Activated CD8-positive, alpha-beta T cell treated with anti-CD3 and anti-CD28 coated beads for 36 hours (primary cell): ENCODE data around the gene SULT1C3. TPM values are rescaled to one million over a fixed set of nuclear protein-coding genes. Genes with fewer than 3 reads are reported as not detected.

ENCODE experiments used
- ATAC-seq: fragments of 200-7000 bp; cut with Tn5 transposase; one replicate; pipeline ENCODE4 v1.10.0; 2021; ENCODE audit warnings: mild to moderate bottlenecking, moderate library complexity
- CTCF ChIA-PET: fragments of 350-600 bp; sonication (Branson Sonifier 250); formaldehyde crosslinking; loops from one replicate; lab custom pipeline; 2021; ENCODE audit warnings: antibody characterized with exemption; lab: Charles Lee
- POLR2A ChIA-PET: fragments of 350-600 bp; sonication (Branson Sonifier 250); formaldehyde crosslinking; loops from one replicate; lab custom pipeline; 2021; ENCODE audit warnings: antibody characterized with exemption; lab: Charles Lee
- DNase-seq: peaks from one replicate; pipeline ENCODE4 v3.0.0-alpha.2; 2020
- H3K27ac Mint-ChIP-seq: one replicate; pipeline ENCODE4 v1.8.0; 2021; ENCODE audit warnings: mild to moderate bottlenecking, mixed read lengths
- H3K27me3 Mint-ChIP-seq: one replicate; pipeline ENCODE4 v1.8.0; 2021; ENCODE audit warnings: mixed read lengths
- H3K36me3 Mint-ChIP-seq: one replicate; pipeline ENCODE4 v1.8.0; 2021; ENCODE audit warnings: low read depth, mixed read lengths
- H3K4me1 Mint-ChIP-seq: one replicate; pipeline ENCODE4 v1.8.0; 2021; ENCODE audit warnings: low read depth, mixed read lengths
- H3K4me3 Mint-ChIP-seq: one replicate; pipeline ENCODE4 v1.8.0; 2021; ENCODE audit warnings: mild to moderate bottlenecking, moderate library complexity, mixed read lengths
- H3K9me3 Mint-ChIP-seq: one replicate; pipeline ENCODE4 v1.8.0; 2021; ENCODE audit warnings: mixed read lengths
- CTCF ChIP-seq: fragments of 200-600 bp; IDR thresholded peaks from one replicate; pipeline ENCODE4 v1.8.0; 2022; ENCODE audit warnings: antibody characterized with exemption, mild to moderate bottlenecking
- intact Hi-C: fragments of 100-400 bp; cut with micrococcal nuclease; formaldehyde crosslinking; loops from one replicate; pipeline ENCODE4 v1.10.0; 2022
- total RNA-seq, 2 experiments: library from RNA; stranded (reverse); gene quantifications; one replicate each; pipeline ENCODE4 v1.2.3, GENCODE V29; 2021

SULT1C3 gene
- total RNA-seq, 2 experiments from 2014 or later, result not detected

GRCh38 chr2:108304975-108305374 lies 65.2 kb downstream of the SULT1C3 start:
- intact Hi-C loops, result no loop called here
- Mint-ChIP-seq H3K9me3 (no peaks in the 10 kb centered on the region), H3K27ac (no peak overlapping the region), H3K4me3 (no peak overlapping the region), H3K27me3 (peaks cover 2% of the 10 kb centered on the region), H3K4me1 (peaks cover 8% of the 10 kb centered on the region), H3K36me3 (no peaks in the 10 kb centered on the region)
- ChIA-PET POLR2A (no interaction called here), CTCF (no interaction called here)
- no peak for TF ChIP-seq CTCF
- DNase-seq, result peak; percentile 11
- no peak for ATAC-seq

- Mint-ChIP-seq H3K9me3 (no peaks in the 10 kb centered on the region), H3K27me3 (peaks cover 2% of the 10 kb centered on the region), H3K27ac (no peak overlapping the region), H3K4me3 (no peak overlapping the region), H3K36me3 (no peaks in the 10 kb centered on the region), H3K4me1 (peaks cover 8% of the 10 kb centered on the region)
- ChIA-PET POLR2A (no interaction called here), CTCF (no interaction called here)
- ATAC-seq (no peak), DNase-seq (no peak)
- TF ChIP-seq CTCF, result no peak
- intact Hi-C loops, result no loop called here
Measured at GRCh38 chr2:108305901-108306300, 66.1 kb downstream of the SULT1C3 start.

- H3K27ac Mint-ChIP-seq, result no peak overlapping the region
- ChIA-PET POLR2A (interaction anchor here (0.6 kb wide), 1 partner anchor 242 kb away, joined by 3 read pairs; no protein-coding TSS in a partner anchor), CTCF (no interaction called here)
- peaks cover 6% of the 10 kb centered on the region for H3K4me1 Mint-ChIP-seq
- H3K4me3 Mint-ChIP-seq, result no peak overlapping the region
- intact Hi-C loops, result no loop called here
- DNase-seq (no peak), ATAC-seq (no peak)
- no peaks in the 10 kb centered on the region for H3K36me3 Mint-ChIP-seq
- H3K27me3 Mint-ChIP-seq, result peaks cover 2% of the 10 kb centered on the region
- no peaks in the 10 kb centered on the region for H3K9me3 Mint-ChIP-seq
- TF ChIP-seq CTCF, result no peak
Measured at GRCh38 chr2:108309903-108310302, 70.1 kb downstream of the SULT1C3 start.

Other genes starting within 250 kb of the SULT1C3 start
- gene SULT1C2, start 48.9 kb downstream of the SULT1C3 start, total RNA-seq, result not detected
- gene SULT1C4, start 138.0 kb downstream of the SULT1C3 start, total RNA-seq, result not detected
- 10 to 100 TPM; 39.0 to 44.1 TPM for gene GCC2, start 209.2 kb downstream of the SULT1C3 start, total RNA-seq